ENCODE measurements around the gene ABI1.

DNA sequence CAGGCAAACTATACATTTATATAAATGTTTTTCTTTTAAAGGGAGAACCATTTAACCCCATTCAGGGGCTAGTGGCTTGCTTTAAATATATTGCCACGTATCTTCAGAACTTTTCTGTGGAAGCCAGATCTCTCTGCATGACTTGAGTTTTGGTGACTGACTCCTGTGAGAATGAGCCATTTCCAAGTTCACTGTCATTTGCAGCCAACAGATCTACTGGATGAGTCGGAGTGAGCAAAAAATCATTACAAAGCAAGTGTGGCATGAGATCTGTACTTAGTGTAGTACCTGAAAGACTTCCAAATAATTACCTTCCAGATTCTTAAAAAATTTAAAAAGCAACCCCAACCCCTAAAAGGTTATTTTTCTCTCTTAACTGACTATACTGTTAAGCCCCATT is 117.7 kb downstream of the ABI1 start:
- TF ChIP-seq EZH2phosphoT487 (IDR thresholded peaks at IDR 0.05), result no peak
- TF ChIP-seq, protein P1, sequence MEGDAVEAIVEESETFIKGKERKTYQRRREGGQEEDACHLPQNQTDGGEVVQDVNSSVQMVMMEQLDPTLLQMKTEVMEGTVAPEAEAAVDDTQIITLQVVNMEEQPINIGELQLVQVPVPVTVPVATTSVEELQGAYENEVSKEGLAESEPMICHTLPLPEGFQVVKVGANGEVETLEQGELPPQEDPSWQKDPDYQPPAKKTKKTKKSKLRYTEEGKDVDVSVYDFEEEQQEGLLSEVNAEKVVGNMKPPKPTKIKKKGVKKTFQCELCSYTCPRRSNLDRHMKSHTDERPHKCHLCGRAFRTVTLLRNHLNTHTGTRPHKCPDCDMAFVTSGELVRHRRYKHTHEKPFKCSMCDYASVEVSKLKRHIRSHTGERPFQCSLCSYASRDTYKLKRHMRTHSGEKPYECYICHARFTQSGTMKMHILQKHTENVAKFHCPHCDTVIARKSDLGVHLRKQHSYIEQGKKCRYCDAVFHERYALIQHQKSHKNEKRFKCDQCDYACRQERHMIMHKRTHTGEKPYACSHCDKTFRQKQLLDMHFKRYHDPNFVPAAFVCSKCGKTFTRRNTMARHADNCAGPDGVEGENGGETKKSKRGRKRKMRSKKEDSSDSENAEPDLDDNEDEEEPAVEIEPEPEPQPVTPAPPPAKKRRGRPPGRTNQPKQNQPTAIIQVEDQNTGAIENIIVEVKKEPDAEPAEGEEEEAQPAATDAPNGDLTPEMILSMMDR (IDR thresholded peaks at IDR 0.05), result no peak
